Spinal cord (tissue), 10 donors: Measurements from ENCODE around the gene PUM2. TPM values are rescaled to one million over a fixed set of nuclear protein-coding genes. Genes with fewer than 3 reads are reported as not detected.

Source experiments
- DNase-seq, 6 donors: peaks; one replicate each; pipeline versions ENCODE4 v3.0.0 to v3.0.0-alpha.2; 2013 to 2015; ENCODE audit warnings: low spot score in 6 of 6, low read depth in 4 of 6
- H3K27ac ChIP-seq: one replicate; pipeline ENCODE4 v1.5.1; 2013; ENCODE audit warnings: low read depth, low read length, control low read depth
- H3K27me3 ChIP-seq: one replicate; pipeline ENCODE4 v1.6.1; 2013; ENCODE audit warnings: low read length; ENCODE audit not compliant: control insufficient read depth, insufficient read depth
- H3K36me3 ChIP-seq: one replicate; pipeline ENCODE4 v1.6.1; 2013; ENCODE audit warnings: low read length; ENCODE audit not compliant: control insufficient read depth, insufficient read depth
- H3K4me1 ChIP-seq: one replicate; pipeline ENCODE4 v1.6.1; 2013; ENCODE audit warnings: low read length; ENCODE audit not compliant: control insufficient read depth, insufficient read depth
- H3K4me3 ChIP-seq: one replicate; pipeline ENCODE4 v1.5.1; 2013; ENCODE audit warnings: low read depth, low read length, control low read depth
- H3K9me3 ChIP-seq: one replicate; pipeline ENCODE4 v1.6.1; 2013; ENCODE audit warnings: low read length; ENCODE audit not compliant: control insufficient read depth, insufficient read depth
- WGBS: methylation state at CpG from one replicate; pipeline ENCODE4 v1.1.5; 2013; ENCODE audit warnings: missing lambda C conversion rate; ENCODE audit not compliant: insufficient coverage; 5-methylcytosine and 5-hydroxymethylcytosine counted together
- long read RNA-seq, 4 donors: transcript quantifications; one replicate each; lab custom pipeline, GENCODE V29; 2026
- polyA plus RNA-seq, 2 donors: library from polyadenylated mRNA; unstranded; fragments of 120-200 nt; gene quantifications; one replicate each; pipeline ENCODE4 v1.2.1, GENCODE V29; 2013; ENCODE audit not compliant: insufficient read length in 2 of 2
- total RNA-seq, 2 donors: library from RNA; depleted of rRNA in 1 of 2; stranded (reverse); fragments of 120-200 nt in 1 of 2; fragments of >200 nt in 1 of 2; gene quantifications; one replicate each; pipeline versions ENCODE4 v1.2.3 to v1.2.4, GENCODE V29; 2013 to 2014
- donor health status: healthy.

PUM2 gene
- 100 to 1,000 TPM in 1 of 2 donors, 10 to 100 TPM in 1; 51.8 to 105 TPM for total RNA-seq
- 10 to 100 TPM; 61.2 to 72.5 TPM for polyA plus RNA-seq
- long read RNA-seq, donor 1, partial matches to known transcripts, result 8 of 9 reads
- long read RNA-seq, donor 1, other reads (novel, unspliced or antisense), result 0 of 9 reads
- long read RNA-seq, donor 2, result 0 reads
- long read RNA-seq, donor 3, result 0 reads
- long read RNA-seq, donor 4, partial matches to known transcripts, result 16 of 16 reads
- long read RNA-seq, donor 4, other reads (novel, unspliced or antisense), result 0 of 16 reads

GRCh38 chr2:20350753-20351554, at the start of gene PUM2:
Gene PUM2, minus strand, starts transcription at chr2:20350844. Its CDS starts 23,484 bp downstream, at chr2:20327360.
- Histone ChIP-seq H3K27ac (peak within 1 kb of the TSS; percentile 94), H3K9me3 (no peaks in the 10 kb centered on the region), H3K27me3 (no peaks in the 10 kb centered on the region), H3K36me3 (peaks cover 4% of the 10 kb centered on the region), H3K4me3 (peak within 1 kb of the TSS; percentile 75), H3K4me1 (peaks cover 19% of the 10 kb centered on the region)
- under 1% methylated on average over 56 of the region's 70 CpGs for WGBS
- peak; percentile 90 to 99 (median 94) for DNase-seq

- no peak for DNase-seq
- Histone ChIP-seq H3K27ac (no peak overlapping the region), H3K4me1 (no peaks in the 10 kb centered on the region), H3K36me3 (no peaks in the 10 kb centered on the region), H3K27me3 (no peaks in the 10 kb centered on the region), H3K9me3 (no peaks in the 10 kb centered on the region), H3K4me3 (no peak overlapping the region)
- WGBS, result no CpG with 5 or more reads among the region's 1 CpG
Observed at GRCh38 chr2:20400306-20400705, 49.7 kb upstream of the PUM2 start.

DNA sequence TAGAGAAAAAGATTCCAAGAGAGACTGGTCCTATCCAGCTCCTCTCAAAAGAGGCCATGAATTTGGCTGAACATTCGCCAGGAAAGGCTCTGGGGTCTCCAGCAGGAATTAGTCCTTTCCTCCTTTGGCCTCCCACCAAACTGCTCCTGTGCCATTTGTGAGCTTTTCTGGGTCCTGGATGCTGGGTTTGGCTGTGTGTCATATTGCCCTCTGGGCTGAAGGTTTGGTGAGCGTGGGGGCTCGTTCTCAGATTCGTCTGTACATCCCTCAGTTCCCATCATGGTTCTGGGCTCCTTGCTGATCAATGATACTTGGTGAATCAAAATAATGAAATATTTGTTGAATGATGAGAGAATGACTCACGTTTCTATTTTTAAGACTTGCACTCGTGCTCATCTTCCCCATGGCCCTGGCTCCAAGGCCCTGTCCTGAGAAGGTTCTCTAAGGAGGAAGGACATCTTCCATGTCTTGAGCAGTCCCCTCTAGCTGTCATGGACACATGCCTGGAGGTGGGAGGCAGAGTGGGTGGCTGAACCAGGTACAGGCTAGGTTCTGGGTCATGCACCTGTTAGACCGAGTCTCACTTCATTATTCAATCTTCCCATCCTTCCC, 48.4 kb upstream of the PUM2 start:
- no peak overlapping the region for H3K4me3 ChIP-seq
- H3K27ac ChIP-seq, result no peak overlapping the region
- WGBS, result 89% methylated on average over 3 of the region's 7 CpGs

DNA sequence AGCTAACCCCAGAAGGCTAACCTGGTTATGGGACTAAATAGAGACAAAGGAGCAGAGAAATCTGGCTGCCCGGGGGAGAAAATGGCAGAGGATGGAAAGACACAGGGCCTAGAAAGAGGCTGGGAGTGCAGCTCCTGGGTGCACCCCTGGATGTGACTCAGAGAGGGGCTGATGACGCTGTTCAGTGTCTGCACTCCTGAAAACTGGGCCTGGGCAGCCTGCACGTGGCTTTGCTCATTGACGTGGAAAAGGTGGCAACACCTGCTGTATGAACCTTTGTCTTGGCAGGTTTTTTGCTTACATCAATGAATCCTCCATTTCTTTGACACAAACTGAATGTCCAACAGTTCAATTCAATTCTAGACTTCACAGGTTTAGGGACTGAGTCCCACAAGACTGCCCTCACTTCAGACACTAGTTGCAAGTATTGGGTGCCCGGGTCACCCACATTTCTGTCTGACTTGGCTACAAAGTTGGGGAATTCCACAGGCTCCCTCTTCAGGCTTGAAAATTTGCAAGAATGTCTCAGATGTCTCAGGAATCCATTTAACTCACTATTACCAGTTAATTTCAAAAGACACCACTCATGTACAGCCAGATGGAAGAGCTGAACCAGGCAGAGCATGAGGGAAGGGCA, 47.3 kb upstream of the PUM2 start:
- DNase-seq, result no peak
- Histone ChIP-seq H3K36me3 (no peaks in the 10 kb centered on the region), H3K4me1 (no peaks in the 10 kb centered on the region), H3K27ac (no peak overlapping the region), H3K4me3 (no peak overlapping the region), H3K9me3 (no peaks in the 10 kb centered on the region), H3K27me3 (no peaks in the 10 kb centered on the region)
- WGBS, result 89% methylated on average over 5 of the region's 5 CpGs

More for the DNA sequence above, 48.4 kb upstream of the PUM2 start:
- Histone ChIP-seq H3K4me1 (no peaks in the 10 kb centered on the region), H3K27me3 (no peaks in the 10 kb centered on the region), H3K36me3 (no peaks in the 10 kb centered on the region), H3K9me3 (no peaks in the 10 kb centered on the region)
- DNase-seq, result no peak

DNA sequence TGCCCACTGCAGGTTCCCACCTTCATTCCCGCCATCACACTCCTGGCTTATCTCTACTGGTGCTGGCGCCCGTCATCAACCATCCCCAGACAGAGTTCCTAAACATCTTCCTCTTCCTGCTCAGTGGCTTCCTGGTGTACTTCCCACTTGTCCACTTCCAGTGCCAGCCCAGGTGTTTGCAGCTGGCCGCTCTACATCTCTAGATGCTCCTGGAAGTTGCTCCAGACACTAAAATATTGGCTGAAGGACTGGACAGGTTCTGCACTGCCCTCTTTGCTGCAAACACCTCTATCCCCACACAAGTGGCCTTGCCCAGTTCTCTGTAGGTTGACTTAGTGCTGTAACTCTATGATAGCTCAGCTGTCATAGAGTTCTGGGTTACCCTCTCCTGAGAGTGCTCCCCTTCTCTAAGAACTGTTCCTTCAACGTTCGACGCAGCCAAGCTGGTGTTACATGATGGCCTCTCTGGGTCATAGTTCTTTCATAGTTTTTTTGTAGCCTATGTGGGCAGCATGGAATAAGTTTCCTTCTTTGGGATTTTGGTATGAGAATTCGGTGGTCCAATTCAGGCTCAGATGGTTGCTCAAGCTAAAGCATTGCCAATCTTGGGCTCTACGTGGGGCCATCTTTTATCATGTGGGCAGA, 45.8 kb upstream of the PUM2 start:
- no peak for DNase-seq
- Histone ChIP-seq H3K27ac (no peak overlapping the region), H3K9me3 (no peaks in the 10 kb centered on the region), H3K4me1 (no peaks in the 10 kb centered on the region), H3K4me3 (no peak overlapping the region), H3K36me3 (no peaks in the 10 kb centered on the region), H3K27me3 (no peaks in the 10 kb centered on the region)
- 89% methylated on average over 6 of the region's 9 CpGs for WGBS

DNA sequence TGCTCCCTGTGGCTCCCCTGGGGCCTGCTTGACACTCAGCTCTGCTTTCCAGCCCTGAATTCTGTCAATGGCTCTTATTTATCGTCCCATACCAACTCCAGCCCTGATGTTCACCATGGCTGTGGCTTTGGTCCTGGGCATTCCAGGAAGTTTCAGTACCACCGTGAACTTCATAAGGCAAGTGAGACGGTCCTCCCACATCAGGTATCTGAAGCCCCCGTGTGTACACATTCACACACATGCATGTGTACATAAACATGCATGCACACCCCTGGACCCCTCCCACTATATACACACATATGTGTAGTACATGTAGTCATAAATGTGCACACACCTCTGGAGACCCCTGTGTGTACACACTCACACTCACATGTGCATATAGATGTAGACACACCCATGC, 43.3 kb upstream of the PUM2 start:
- Histone ChIP-seq H3K36me3 (no peaks in the 10 kb centered on the region), H3K9me3 (no peaks in the 10 kb centered on the region), H3K4me1 (no peaks in the 10 kb centered on the region), H3K27me3 (no peaks in the 10 kb centered on the region), H3K27ac (no peak overlapping the region), H3K4me3 (no peak overlapping the region)
- DNase-seq, result no peak
- 93% methylated on average over 3 of the region's 4 CpGs for WGBS

- WGBS, result 86% methylated on average over 7 of the region's 8 CpGs
- Histone ChIP-seq H3K36me3 (no peaks in the 10 kb centered on the region), H3K4me3 (no peak overlapping the region), H3K4me1 (no peaks in the 10 kb centered on the region), H3K27me3 (no peaks in the 10 kb centered on the region), H3K9me3 (no peaks in the 10 kb centered on the region), H3K27ac (no peak overlapping the region)
- DNase-seq, result no peak
Observed at GRCh38 chr2:20391951-20392699, 41.5 kb upstream of the PUM2 start.

DNA sequence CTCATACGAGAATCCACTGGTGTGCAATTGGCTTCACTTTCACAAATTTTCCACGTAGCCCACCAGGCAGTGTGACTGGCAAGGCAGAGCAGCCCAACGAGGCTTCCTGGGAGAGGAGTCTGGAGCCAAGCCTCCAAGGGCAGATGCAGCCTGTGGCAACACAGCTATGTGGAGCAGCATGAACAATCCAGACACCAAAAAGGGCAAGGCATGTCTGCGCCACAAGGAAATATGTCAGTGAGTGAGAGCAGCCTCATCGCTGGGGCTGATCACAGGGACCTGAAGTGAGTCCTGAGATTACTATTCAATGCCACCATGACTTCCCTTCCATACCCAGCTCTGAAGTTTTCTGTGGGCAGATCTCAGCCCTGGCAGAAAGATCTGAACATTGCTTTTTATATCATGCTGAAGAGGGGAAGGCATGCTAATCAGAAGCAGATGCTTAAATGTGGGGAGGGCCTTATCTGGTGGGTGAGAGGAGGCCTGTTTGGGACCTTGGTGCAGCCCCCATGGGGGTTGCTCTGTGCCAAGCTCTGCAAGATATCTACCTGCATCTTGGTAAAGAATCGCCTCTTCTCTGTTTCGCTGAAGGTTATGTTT, 40.0 kb upstream of the PUM2 start:
- Histone ChIP-seq H3K27me3 (no peaks in the 10 kb centered on the region), H3K4me1 (no peaks in the 10 kb centered on the region), H3K4me3 (no peak overlapping the region), H3K9me3 (no peaks in the 10 kb centered on the region), H3K36me3 (no peaks in the 10 kb centered on the region), H3K27ac (no peak overlapping the region)
- 86% methylated on average over 7 of the region's 7 CpGs for WGBS
- DNase-seq, result no peak
